Panc1 (cell line): ENCODE results near the gene CHRM2.

Experiments used
- CTCF ChIP-seq: fragments of 450-650 bp; IDR thresholded peaks from 2 replicates; pipeline ENCODE4 v1.5.1; 2017; ENCODE audit warnings: mild to moderate bottlenecking
- POLR2AphosphoS5 ChIP-seq: IDR thresholded peaks from 2 replicates; pipeline ENCODE4 v1.6.1; 2012; ENCODE audit warnings: mild to moderate bottlenecking, low read depth, low read length, moderate library complexity

- TF ChIP-seq CTCF (no peak), POLR2AphosphoS5 (no peak)
Observed at GRCh38 chr7:136940917-136941316, 72.5 kb downstream of the CHRM2 start.
